Measurements from ENCODE around the gene THSD4. TPM values are rescaled to one million over a fixed set of nuclear protein-coding genes. Genes with fewer than 3 reads are reported as not detected.

Gene THSD4
- polyA plus RNA-seq, 1 donor from 2014 or later = 0.46 TPM

DNA sequence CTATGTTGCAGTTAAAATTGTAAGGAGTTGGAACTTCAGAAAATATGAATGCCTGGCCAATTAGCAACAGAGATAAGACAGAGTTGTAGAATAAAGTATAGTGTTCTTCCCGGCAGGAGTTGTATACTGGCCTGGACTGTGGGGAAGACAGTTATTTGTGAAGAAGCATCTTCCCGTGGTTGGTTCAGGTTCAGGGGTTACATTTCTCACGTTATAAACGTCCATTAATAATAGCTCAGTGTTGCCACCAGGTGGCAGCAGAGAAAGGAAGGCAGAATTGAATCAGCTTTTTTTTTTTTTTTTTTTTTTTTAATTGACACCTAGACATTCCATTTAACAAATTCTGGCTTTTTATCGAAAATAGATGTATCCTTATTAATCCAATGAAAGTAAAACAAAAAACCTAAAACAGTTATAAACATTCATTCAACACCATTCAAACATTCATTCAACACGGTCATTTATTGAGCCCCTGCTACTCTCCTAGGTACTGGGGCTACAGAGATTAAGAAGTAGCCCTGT, 628.7 kb downstream of the THSD4 start:
- TF ChIP-seq, protein P1, sequence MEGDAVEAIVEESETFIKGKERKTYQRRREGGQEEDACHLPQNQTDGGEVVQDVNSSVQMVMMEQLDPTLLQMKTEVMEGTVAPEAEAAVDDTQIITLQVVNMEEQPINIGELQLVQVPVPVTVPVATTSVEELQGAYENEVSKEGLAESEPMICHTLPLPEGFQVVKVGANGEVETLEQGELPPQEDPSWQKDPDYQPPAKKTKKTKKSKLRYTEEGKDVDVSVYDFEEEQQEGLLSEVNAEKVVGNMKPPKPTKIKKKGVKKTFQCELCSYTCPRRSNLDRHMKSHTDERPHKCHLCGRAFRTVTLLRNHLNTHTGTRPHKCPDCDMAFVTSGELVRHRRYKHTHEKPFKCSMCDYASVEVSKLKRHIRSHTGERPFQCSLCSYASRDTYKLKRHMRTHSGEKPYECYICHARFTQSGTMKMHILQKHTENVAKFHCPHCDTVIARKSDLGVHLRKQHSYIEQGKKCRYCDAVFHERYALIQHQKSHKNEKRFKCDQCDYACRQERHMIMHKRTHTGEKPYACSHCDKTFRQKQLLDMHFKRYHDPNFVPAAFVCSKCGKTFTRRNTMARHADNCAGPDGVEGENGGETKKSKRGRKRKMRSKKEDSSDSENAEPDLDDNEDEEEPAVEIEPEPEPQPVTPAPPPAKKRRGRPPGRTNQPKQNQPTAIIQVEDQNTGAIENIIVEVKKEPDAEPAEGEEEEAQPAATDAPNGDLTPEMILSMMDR (IDR thresholded peaks at IDR 0.05; ENCODE audit: poor library complexity, severe bottlenecking) = peak; percentile 76
- TF ChIP-seq RAD21 (conservative IDR thresholded peaks at IDR 0.05) (peak; percentile 69), SMC3 (conservative IDR thresholded peaks at IDR 0.05; ENCODE audit: poor library complexity) (peak; percentile 77), TAF1 (IDR thresholded peaks at IDR 0.05; ENCODE audit: low read depth) (no peak)
- no peak overlapping the region for H3K27ac ChIP-seq (ENCODE audit: low read length)
- no peaks in the 10 kb centered on the region for H3K79me2 ChIP-seq (replicated peaks; ENCODE audit: insufficient read depth, low read length)
- H3K4me2 ChIP-seq (ENCODE audit: low read length) = no peak overlapping the region
- H4K20me1 ChIP-seq (ENCODE audit: insufficient read depth) = no peaks in the 10 kb centered on the region
- H3K9ac ChIP-seq (ENCODE audit: low read length) = no peak overlapping the region
- H3K36me3 ChIP-seq (ENCODE audit: insufficient read depth, low read length) = no peaks in the 10 kb centered on the region
- H3K9me3 ChIP-seq (ENCODE audit: low read length) = no peaks in the 10 kb centered on the region
- no peaks in the 10 kb centered on the region for H3F3A ChIP-seq (ENCODE audit: insufficient read depth, low read length, poor library complexity, severe bottlenecking)
- H3K27me3 ChIP-seq (ENCODE audit: insufficient read depth, low read depth, low read length) = no peaks in the 10 kb centered on the region
- no peak overlapping the region for H3K4me3 ChIP-seq (ENCODE audit: low read length)
- no peak overlapping the region for H2AFZ ChIP-seq (ENCODE audit: low read depth, low read length)
- H3K9me2 ChIP-seq (ENCODE audit: insufficient read depth, low read length) = no peaks in the 10 kb centered on the region

DNA sequence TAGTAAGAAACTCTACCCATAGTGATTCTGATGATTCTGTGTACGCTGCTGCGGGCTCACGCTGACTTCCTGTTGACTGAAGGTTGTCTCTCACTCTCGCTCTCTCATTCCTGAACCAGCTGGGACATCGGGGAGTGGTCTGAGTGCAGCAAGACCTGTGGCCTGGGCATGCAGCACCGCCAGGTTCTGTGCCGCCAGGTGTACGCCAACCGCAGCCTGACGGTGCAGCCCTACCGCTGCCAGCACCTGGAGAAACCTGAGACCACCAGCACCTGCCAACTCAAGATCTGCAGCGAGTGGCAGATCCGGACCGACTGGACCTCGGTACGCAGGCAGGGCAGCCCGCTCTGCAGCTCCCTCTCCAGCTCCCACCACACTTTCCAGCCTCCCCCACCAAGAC, 631.4 kb downstream of the THSD4 start:
- Histone ChIP-seq H3F3A (ENCODE audit: insufficient read depth, low read length, poor library complexity, severe bottlenecking) (no peaks in the 10 kb centered on the region), H3K9ac (ENCODE audit: low read length) (no peak overlapping the region), H3K36me3 (ENCODE audit: insufficient read depth, low read length) (no peaks in the 10 kb centered on the region), H3K4me2 (ENCODE audit: low read length) (no peak overlapping the region), H3K27ac (ENCODE audit: low read length) (no peak overlapping the region), H3K79me2 (replicated peaks; ENCODE audit: insufficient read depth, low read length) (no peaks in the 10 kb centered on the region), H2AFZ (ENCODE audit: low read depth, low read length) (no peak overlapping the region), H4K20me1 (ENCODE audit: insufficient read depth) (no peaks in the 10 kb centered on the region), H3K27me3 (ENCODE audit: insufficient read depth, low read depth, low read length) (no peaks in the 10 kb centered on the region), H3K9me2 (ENCODE audit: insufficient read depth, low read length) (no peaks in the 10 kb centered on the region), H3K4me3 (ENCODE audit: low read length) (no peak overlapping the region), H3K9me3 (ENCODE audit: low read length) (no peaks in the 10 kb centered on the region)
- TF ChIP-seq, protein P1 (IDR thresholded peaks at IDR 0.05; ENCODE audit: poor library complexity, severe bottlenecking) = no peak
- TF ChIP-seq SMC3 (conservative IDR thresholded peaks at IDR 0.05; ENCODE audit: poor library complexity) (no peak), MXI1 (conservative IDR thresholded peaks at IDR 0.05; ENCODE audit: poor library complexity, severe bottlenecking) (no peak), TAF1 (IDR thresholded peaks at IDR 0.05; ENCODE audit: low read depth) (no peak), POLR2AphosphoS5 (IDR thresholded peaks at IDR 0.05) (no peak), EZH2 (IDR thresholded peaks at IDR 0.05; ENCODE audit: borderline replicate concordance, insufficient read depth, low read length, poor library complexity, severe bottlenecking) (no peak)

DNA sequence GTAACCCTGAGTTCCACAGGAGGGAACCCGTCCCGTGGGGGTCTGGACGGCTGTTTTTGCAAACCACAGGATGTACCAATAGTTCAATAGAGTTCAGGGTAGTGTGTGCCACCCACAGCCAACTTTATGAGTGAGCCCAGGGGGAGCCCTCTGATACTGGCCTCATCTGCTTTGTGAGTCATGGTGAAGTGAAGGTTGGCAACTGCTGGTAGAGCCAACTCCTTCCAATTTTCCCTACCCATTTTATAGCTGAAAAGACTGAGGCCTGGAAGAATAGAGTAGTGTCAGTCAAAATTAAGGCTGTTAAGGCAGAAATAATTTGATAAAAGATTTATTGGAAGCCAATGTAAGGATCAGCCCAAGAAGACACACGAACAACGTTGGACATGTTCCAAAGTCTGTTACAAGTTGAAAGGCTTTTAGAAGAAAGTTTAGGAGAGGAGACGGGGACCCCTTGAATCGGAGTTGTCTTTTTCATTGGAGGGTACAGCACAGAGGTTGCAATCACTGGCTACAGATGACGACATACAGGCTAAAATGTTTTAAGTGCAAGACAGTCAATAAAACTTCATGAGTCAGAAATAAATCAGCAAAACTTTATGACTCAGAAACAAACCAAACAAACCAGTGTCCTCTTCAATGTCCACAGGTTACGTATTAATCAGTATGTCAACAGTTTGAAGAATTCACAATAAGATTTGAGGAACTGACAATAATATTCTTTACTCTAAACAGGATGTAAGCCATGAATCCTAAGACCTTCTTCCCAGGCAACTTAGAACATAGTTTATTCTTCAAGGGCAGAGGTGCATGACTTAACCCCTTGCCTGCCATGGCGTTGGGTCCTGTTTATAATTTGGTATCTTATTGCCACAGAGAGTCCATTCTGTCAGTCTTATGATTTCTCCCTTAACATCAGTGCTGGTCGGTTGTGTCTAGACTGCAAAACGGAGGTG, 632.1 kb downstream of the THSD4 start:
- Histone ChIP-seq H3K9me3 (ENCODE audit: low read length) (no peaks in the 10 kb centered on the region), H4K20me1 (ENCODE audit: insufficient read depth) (no peaks in the 10 kb centered on the region), H3K27ac (ENCODE audit: low read length) (no peak overlapping the region), H2AFZ (ENCODE audit: low read depth, low read length) (no peak overlapping the region), H3K4me2 (ENCODE audit: low read length) (no peak overlapping the region), H3K9me2 (ENCODE audit: insufficient read depth, low read length) (no peaks in the 10 kb centered on the region), H3K36me3 (ENCODE audit: insufficient read depth, low read length) (no peaks in the 10 kb centered on the region), H3K79me2 (replicated peaks; ENCODE audit: insufficient read depth, low read length) (no peaks in the 10 kb centered on the region), H3F3A (ENCODE audit: insufficient read depth, low read length, poor library complexity, severe bottlenecking) (no peaks in the 10 kb centered on the region), H3K4me3 (ENCODE audit: low read length) (no peak overlapping the region), H3K27me3 (ENCODE audit: insufficient read depth, low read depth, low read length) (no peaks in the 10 kb centered on the region), H3K9ac (ENCODE audit: low read length) (no peak overlapping the region)
- no peak for TF ChIP-seq RAD21 (conservative IDR thresholded peaks at IDR 0.05)
- TF ChIP-seq POLR2AphosphoS5 (IDR thresholded peaks at IDR 0.05) = no peak
- TF ChIP-seq MXI1 (conservative IDR thresholded peaks at IDR 0.05; ENCODE audit: poor library complexity, severe bottlenecking) = no peak
- TF ChIP-seq, protein P2, sequence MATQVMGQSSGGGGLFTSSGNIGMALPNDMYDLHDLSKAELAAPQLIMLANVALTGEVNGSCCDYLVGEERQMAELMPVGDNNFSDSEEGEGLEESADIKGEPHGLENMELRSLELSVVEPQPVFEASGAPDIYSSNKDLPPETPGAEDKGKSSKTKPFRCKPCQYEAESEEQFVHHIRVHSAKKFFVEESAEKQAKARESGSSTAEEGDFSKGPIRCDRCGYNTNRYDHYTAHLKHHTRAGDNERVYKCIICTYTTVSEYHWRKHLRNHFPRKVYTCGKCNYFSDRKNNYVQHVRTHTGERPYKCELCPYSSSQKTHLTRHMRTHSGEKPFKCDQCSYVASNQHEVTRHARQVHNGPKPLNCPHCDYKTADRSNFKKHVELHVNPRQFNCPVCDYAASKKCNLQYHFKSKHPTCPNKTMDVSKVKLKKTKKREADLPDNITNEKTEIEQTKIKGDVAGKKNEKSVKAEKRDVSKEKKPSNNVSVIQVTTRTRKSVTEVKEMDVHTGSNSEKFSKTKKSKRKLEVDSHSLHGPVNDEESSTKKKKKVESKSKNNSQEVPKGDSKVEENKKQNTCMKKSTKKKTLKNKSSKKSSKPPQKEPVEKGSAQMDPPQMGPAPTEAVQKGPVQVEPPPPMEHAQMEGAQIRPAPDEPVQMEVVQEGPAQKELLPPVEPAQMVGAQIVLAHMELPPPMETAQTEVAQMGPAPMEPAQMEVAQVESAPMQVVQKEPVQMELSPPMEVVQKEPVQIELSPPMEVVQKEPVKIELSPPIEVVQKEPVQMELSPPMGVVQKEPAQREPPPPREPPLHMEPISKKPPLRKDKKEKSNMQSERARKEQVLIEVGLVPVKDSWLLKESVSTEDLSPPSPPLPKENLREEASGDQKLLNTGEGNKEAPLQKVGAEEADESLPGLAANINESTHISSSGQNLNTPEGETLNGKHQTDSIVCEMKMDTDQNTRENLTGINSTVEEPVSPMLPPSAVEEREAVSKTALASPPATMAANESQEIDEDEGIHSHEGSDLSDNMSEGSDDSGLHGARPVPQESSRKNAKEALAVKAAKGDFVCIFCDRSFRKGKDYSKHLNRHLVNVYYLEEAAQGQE (IDR thresholded peaks at IDR 0.05; ENCODE audit: borderline replicate concordance) = no peak
- TF ChIP-seq TAF1 (IDR thresholded peaks at IDR 0.05; ENCODE audit: low read depth) = no peak
- TF ChIP-seq, protein P1 (IDR thresholded peaks at IDR 0.05; ENCODE audit: poor library complexity, severe bottlenecking) = no peak
- no peak for TF ChIP-seq SMC3 (conservative IDR thresholded peaks at IDR 0.05; ENCODE audit: poor library complexity)
- no peak for TF ChIP-seq EP300 (conservative IDR thresholded peaks at IDR 0.05; ENCODE audit: poor library complexity, severe bottlenecking)

Measured in neural cell (in vitro differentiated cells).